H1 (cell line): ENCODE data around the gene S1PR2.
A peak's percentile ranks its signal among the peaks of the same experiment; 100 is the strongest.

Experiments
- CEBPB ChIP-seq: IDR thresholded peaks from 2 replicates; pipeline ENCODE4 v1.6.1; 2012; ENCODE audit warnings: low read depth, low read length
- CTCF ChIP-seq, 3 experiments: IDR thresholded peaks; 1 replicate in 2 of 3; 2 replicates in 1 of 3; pipeline versions ENCODE4 v1.5.1 to v1.6.1; 2011; ENCODE audit warnings: low read length in 3 of 3, mild to moderate bottlenecking in 3 of 3, inconsistent platforms in 2 of 3, low read depth in 1 of 3, moderate library complexity in 1 of 3; ENCODE audit not compliant: insufficient read depth in 1 of 3; ENCODE audit errors: control extremely low read depth in 1 of 3
- GABPA ChIP-seq: IDR thresholded peaks from 2 replicates; pipeline ENCODE4 v1.6.1; 2011; ENCODE audit warnings: mild to moderate bottlenecking, low read length, moderate library complexity, borderline replicate concordance; ENCODE audit not compliant: insufficient read depth
- POLR2A ChIP-seq, 2 experiments: IDR thresholded peaks; 1 replicate in 1 of 2; 2 replicates in 1 of 2; pipeline ENCODE4 v1.6.1; 2011; ENCODE audit warnings: low read depth in 2 of 2, low read length in 2 of 2, mild to moderate bottlenecking in 2 of 2; ENCODE audit errors: control extremely low read depth in 1 of 2
- POLR2AphosphoS5 ChIP-seq: IDR thresholded peaks from 2 replicates; pipeline ENCODE4 v1.6.1; 2011; ENCODE audit warnings: low read depth, low read length
- RNF2 ChIP-seq: fragments of 200-900, 300-1000 bp; sonication (generic); IDR thresholded peaks from 2 replicates; pipeline ENCODE4 v1.7.1; 2016; ENCODE audit warnings: borderline replicate concordance, low read depth, mild to moderate bottlenecking, antibody characterized with exemption, low read length; ENCODE audit not compliant: poor library complexity, severe bottlenecking; ENCODE audit errors: missing control alignments
- SAP30 ChIP-seq: fragments of 300-600 bp; sonication (generic); IDR thresholded peaks from 2 replicates; pipeline ENCODE4 v1.7.1; 2012; ENCODE audit warnings: low read length, moderate library complexity, mild to moderate bottlenecking, inconsistent platforms; ENCODE audit not compliant: insufficient read depth, insufficient replicate concordance

GRCh38 chr19:10270180-10270615 lies 39.1 kb upstream of the S1PR2 start:
- TF ChIP-seq CTCF (IDR thresholded peaks at IDR 0.05; ENCODE audit: control extremely low read depth in 1 of 3, insufficient read depth in 1 of 3, low read depth in 1 of 3, low read length in 3 of 3) (no peak), POLR2AphosphoS5 (no peak), POLR2A (IDR thresholded peaks at IDR 0.05; ENCODE audit: control extremely low read depth in 1 of 2, low read depth in 2 of 2, low read length in 2 of 2) (no peak), RNF2 (peak; percentile 68), SAP30 (no peak), CEBPB (no peak), GABPA (no peak)
